Activated B cell treated with CpG ODN at 0.5 μM for 24 hours (primary cell): ENCODE results near the gene PNLIPRP1. TPM values are rescaled to one million over a fixed set of nuclear protein-coding genes. Genes with fewer than 3 reads are reported as not detected.

Experiments
- ATAC-seq: fragments of 200-7000 bp; cut with Tn5 transposase; one replicate; pipeline ENCODE4 v1.10.0; 2021; ENCODE audit warnings: low read depth, mild to moderate bottlenecking, moderate library complexity
- CTCF ChIA-PET: fragments of 350-600 bp; sonication (Branson Sonifier 250); formaldehyde crosslinking; loops from one replicate; lab custom pipeline; 2021; ENCODE audit warnings: antibody characterized with exemption; lab: Charles Lee
- POLR2A ChIA-PET: fragments of 350-600 bp; sonication (Branson Sonifier 250); formaldehyde crosslinking; loops from one replicate; lab custom pipeline; 2021; ENCODE audit warnings: antibody characterized with exemption; lab: Charles Lee
- DNase-seq: peaks from one replicate; pipeline ENCODE4 v3.0.0; 2022
- H3K27ac Mint-ChIP-seq: one replicate; pipeline ENCODE4 v1.8.0; 2020; ENCODE audit warnings: mixed read lengths
- H3K27me3 Mint-ChIP-seq: one replicate; pipeline ENCODE4 v1.8.0; 2021; ENCODE audit warnings: mixed read lengths
- H3K36me3 Mint-ChIP-seq: one replicate; pipeline ENCODE4 v1.8.0; 2021; ENCODE audit warnings: low read depth, mixed read lengths
- H3K4me1 Mint-ChIP-seq: one replicate; pipeline ENCODE4 v1.8.0; 2021; ENCODE audit warnings: mixed read lengths
- H3K4me3 Mint-ChIP-seq: one replicate; pipeline ENCODE4 v1.8.0; 2020; ENCODE audit warnings: mild to moderate bottlenecking, mixed read lengths
- H3K9me3 Mint-ChIP-seq: one replicate; pipeline ENCODE4 v1.8.0; 2020; ENCODE audit warnings: mixed read lengths
- intact Hi-C: fragments of 100-400 bp; cut with micrococcal nuclease; formaldehyde crosslinking; loops from one replicate; pipeline ENCODE4 v1.15.1; 2024
- total RNA-seq: library from RNA; stranded (reverse); gene quantifications from 2 replicates; pipeline ENCODE4 v1.2.3, GENCODE V29; 2022
- TF ChIP-seq, protein P1 (sequence below): fragments of 200-600 bp; IDR thresholded peaks from one replicate; pipeline ENCODE4 v1.8.0; 2022; ENCODE audit warnings: antibody characterized with exemption, mild to moderate bottlenecking

PNLIPRP1 gene
- total RNA-seq, 1 donor from 2014 or later = not detected

- peaks cover 8% of the 10 kb centered on the region for H3K9me3 Mint-ChIP-seq
- peaks cover 5% of the 10 kb centered on the region for H3K27me3 Mint-ChIP-seq
- no peaks in the 10 kb centered on the region for H3K4me1 Mint-ChIP-seq
- no peaks in the 10 kb centered on the region for H3K36me3 Mint-ChIP-seq
- intact Hi-C loops = no loop called here
- CTCF ChIA-PET = no interaction called here
- ATAC-seq (no peak), DNase-seq (no peak)
- no peak overlapping the region for H3K27ac Mint-ChIP-seq
- POLR2A ChIA-PET = no interaction called here
- TF ChIP-seq, protein P1, sequence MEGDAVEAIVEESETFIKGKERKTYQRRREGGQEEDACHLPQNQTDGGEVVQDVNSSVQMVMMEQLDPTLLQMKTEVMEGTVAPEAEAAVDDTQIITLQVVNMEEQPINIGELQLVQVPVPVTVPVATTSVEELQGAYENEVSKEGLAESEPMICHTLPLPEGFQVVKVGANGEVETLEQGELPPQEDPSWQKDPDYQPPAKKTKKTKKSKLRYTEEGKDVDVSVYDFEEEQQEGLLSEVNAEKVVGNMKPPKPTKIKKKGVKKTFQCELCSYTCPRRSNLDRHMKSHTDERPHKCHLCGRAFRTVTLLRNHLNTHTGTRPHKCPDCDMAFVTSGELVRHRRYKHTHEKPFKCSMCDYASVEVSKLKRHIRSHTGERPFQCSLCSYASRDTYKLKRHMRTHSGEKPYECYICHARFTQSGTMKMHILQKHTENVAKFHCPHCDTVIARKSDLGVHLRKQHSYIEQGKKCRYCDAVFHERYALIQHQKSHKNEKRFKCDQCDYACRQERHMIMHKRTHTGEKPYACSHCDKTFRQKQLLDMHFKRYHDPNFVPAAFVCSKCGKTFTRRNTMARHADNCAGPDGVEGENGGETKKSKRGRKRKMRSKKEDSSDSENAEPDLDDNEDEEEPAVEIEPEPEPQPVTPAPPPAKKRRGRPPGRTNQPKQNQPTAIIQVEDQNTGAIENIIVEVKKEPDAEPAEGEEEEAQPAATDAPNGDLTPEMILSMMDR = no peak
- no peak overlapping the region for H3K4me3 Mint-ChIP-seq
Measured at GRCh38 chr10:116654816-116655215, 64.1 kb downstream of the PNLIPRP1 start.

DNA sequence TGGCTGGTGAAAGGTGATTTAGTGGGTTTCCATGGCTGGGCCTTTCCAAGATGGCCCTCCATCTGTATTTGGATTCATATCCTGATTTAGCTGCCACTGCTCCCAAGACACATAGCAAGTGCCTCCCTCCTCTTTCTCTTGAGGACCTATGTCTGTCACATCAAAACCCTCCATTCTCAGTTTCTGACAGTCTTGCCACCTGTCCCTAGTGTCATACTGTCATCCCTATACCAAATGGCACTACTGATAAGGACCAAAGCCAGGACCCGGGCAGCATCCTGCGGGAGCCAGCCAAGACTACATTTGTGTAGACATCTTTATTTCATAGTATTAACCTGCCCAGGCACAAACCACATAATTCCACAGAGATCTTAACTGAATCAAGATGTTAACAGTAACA is 64.8 kb downstream of the PNLIPRP1 start:
- intact Hi-C loops = no loop called here
- H3K9me3 Mint-ChIP-seq = peaks cover 7% of the 10 kb centered on the region
- peaks cover 5% of the 10 kb centered on the region for H3K27me3 Mint-ChIP-seq
- DNase-seq (no peak), ATAC-seq (no peak)
- TF ChIP-seq, protein P1 = no peak
- ChIA-PET POLR2A (no interaction called here), CTCF (no interaction called here)
- H3K4me1 Mint-ChIP-seq = no peaks in the 10 kb centered on the region
- H3K27ac Mint-ChIP-seq = no peak overlapping the region
- H3K36me3 Mint-ChIP-seq = no peaks in the 10 kb centered on the region
- H3K4me3 Mint-ChIP-seq = no peak overlapping the region

GRCh38 chr10:116656044-116656443 is 65.3 kb downstream of the PNLIPRP1 start:
- ATAC-seq (no peak), DNase-seq (no peak)
- CTCF ChIA-PET = no interaction called here
- H3K27me3 Mint-ChIP-seq = peaks cover 5% of the 10 kb centered on the region
- intact Hi-C loops = no loop called here
- TF ChIP-seq, protein P1 = no peak
- H3K27ac Mint-ChIP-seq = no peak overlapping the region
- H3K9me3 Mint-ChIP-seq = peaks cover 5% of the 10 kb centered on the region
- POLR2A ChIA-PET = no interaction called here
- H3K4me3 Mint-ChIP-seq = no peak overlapping the region
- H3K36me3 Mint-ChIP-seq = no peaks in the 10 kb centered on the region
- H3K4me1 Mint-ChIP-seq = no peaks in the 10 kb centered on the region

- Mint-ChIP-seq H3K27me3 (peaks cover 5% of the 10 kb centered on the region), H3K27ac (no peak overlapping the region), H3K9me3 (no peaks in the 10 kb centered on the region), H3K4me3 (no peak overlapping the region), H3K36me3 (no peaks in the 10 kb centered on the region), H3K4me1 (no peaks in the 10 kb centered on the region)
- no peak for DNase-seq
- TF ChIP-seq, protein P1 = no peak
- no peak for ATAC-seq
- intact Hi-C loops = no loop called here
- POLR2A ChIA-PET = no interaction called here
- CTCF ChIA-PET = no interaction called here
Measured at GRCh38 chr10:116657863-116658551, 67.2 kb downstream of the PNLIPRP1 start.

Other genes with a start within 250 kb of the PNLIPRP1 start
- gene PNLIPRP3, start 163.1 kb upstream of the PNLIPRP1 start, total RNA-seq = not detected in 2 replicates
- not detected in 2 replicates for gene PNLIP, start 45.0 kb upstream of the PNLIPRP1 start, total RNA-seq
- gene PNLIPRP2, start 30.0 kb downstream of the PNLIPRP1 start, total RNA-seq = not detected in 2 replicates
- gene HSPA12A, start 151.6 kb downstream of the PNLIPRP1 start, total RNA-seq = 4.0 and 5.1 TPM in 2 replicates